Coronary artery (tissue), 2 donors: ENCODE results near the gene BSPRY.

Source experiments
- DNase-seq: peaks from one replicate; pipeline ENCODE4 v3.0.0-alpha.2; 2017; ENCODE audit warnings: low spot score
- H3K27ac ChIP-seq, 2 donors: fragments of 200-600 bp; sonication (generic); one replicate each; pipeline ENCODE4 v1.5.1; 2016 to 2019
- H3K4me3 ChIP-seq: fragments of 200-600 bp; sonication (generic); 2 replicates; pipeline ENCODE4 v1.5.1; 2016; ENCODE audit warnings: mild to moderate bottlenecking, moderate library complexity
- CTCF ChIP-seq: fragments of 200-600 bp; sonication (generic); IDR thresholded peaks from one replicate; pipeline ENCODE4 v1.5.1; 2019; ENCODE audit warnings: antibody characterized with exemption

Gene BSPRY

GRCh38 chr9:113417370-113417769 lies 68.0 kb downstream of the BSPRY start:
- H3K4me3 ChIP-seq, result no peak overlapping the region
- DNase-seq, result no peak
- no peak for TF ChIP-seq CTCF
- H3K27ac ChIP-seq, result no peak overlapping the region
